Cardiac fibroblast (primary cell): ENCODE results near the gene DSCAML1.

ENCODE experiments used
- DNase-seq, 2 donors: peaks; one replicate each; pipeline versions ENCODE4 v3.0.0 to v3.0.0-alpha.2; 2010; ENCODE audit warnings: low read depth in 2 of 2
- H3K4me3 ChIP-seq, 2 donors: replicated peaks in 1 of 2; 1 replicate in 1 of 2; 2 replicates in 1 of 2; pipeline ENCODE4 v1.5.1; 2011; ENCODE audit warnings: low read depth in 2 of 2, low read length in 2 of 2, mild to moderate bottlenecking in 2 of 2, moderate library complexity in 1 of 2
- TF ChIP-seq, protein P1 (sequence below): IDR thresholded peaks from one replicate; pipeline ENCODE4 v1.5.1; 2011; ENCODE audit warnings: low read depth, mild to moderate bottlenecking, low read length, inconsistent platforms

The DSCAML1 gene

DNA sequence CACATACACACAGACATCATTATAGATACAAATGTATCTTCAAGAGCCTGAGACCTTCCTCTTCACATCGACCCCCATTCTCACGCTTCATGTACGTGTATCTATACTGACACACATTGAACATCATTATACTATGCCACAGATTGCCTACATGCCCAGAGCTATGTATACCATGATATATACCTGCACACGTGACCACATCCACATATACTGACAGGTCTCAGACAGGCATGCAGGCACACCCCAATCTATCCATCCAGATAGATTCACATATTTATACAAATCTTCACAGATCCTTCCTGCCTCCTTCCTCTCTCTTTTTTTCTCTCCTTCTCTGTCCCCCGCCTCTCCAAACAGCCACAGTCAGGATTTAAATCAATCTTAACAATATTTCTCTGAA is 329.2 kb downstream of the DSCAML1 start:
- TF ChIP-seq, protein P1, sequence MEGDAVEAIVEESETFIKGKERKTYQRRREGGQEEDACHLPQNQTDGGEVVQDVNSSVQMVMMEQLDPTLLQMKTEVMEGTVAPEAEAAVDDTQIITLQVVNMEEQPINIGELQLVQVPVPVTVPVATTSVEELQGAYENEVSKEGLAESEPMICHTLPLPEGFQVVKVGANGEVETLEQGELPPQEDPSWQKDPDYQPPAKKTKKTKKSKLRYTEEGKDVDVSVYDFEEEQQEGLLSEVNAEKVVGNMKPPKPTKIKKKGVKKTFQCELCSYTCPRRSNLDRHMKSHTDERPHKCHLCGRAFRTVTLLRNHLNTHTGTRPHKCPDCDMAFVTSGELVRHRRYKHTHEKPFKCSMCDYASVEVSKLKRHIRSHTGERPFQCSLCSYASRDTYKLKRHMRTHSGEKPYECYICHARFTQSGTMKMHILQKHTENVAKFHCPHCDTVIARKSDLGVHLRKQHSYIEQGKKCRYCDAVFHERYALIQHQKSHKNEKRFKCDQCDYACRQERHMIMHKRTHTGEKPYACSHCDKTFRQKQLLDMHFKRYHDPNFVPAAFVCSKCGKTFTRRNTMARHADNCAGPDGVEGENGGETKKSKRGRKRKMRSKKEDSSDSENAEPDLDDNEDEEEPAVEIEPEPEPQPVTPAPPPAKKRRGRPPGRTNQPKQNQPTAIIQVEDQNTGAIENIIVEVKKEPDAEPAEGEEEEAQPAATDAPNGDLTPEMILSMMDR = no peak
- DNase-seq = no peak
- no peak overlapping the region for H3K4me3 ChIP-seq

DNA sequence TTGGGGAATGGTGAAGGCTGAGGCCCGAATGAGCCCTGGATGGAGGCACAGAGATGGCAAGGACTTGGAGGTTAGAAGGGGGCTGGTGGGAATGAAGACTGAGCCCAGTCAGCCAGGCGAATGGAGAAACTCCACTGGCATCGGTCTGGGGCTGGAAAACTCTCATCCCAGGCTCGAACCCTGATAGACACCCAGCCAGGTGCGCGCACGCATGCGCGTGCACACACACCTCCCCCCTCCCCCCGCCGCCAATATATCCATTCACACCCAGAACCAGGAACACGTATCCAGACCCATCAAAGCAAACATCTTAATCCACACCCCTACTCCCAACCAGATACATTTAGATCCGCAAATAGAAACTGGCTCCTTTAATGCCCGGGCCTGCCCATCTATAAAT is 330.1 kb downstream of the DSCAML1 start:
- H3K4me3 ChIP-seq = no peak overlapping the region
- DNase-seq = no peak
- TF ChIP-seq, protein P1 = no peak

DNA sequence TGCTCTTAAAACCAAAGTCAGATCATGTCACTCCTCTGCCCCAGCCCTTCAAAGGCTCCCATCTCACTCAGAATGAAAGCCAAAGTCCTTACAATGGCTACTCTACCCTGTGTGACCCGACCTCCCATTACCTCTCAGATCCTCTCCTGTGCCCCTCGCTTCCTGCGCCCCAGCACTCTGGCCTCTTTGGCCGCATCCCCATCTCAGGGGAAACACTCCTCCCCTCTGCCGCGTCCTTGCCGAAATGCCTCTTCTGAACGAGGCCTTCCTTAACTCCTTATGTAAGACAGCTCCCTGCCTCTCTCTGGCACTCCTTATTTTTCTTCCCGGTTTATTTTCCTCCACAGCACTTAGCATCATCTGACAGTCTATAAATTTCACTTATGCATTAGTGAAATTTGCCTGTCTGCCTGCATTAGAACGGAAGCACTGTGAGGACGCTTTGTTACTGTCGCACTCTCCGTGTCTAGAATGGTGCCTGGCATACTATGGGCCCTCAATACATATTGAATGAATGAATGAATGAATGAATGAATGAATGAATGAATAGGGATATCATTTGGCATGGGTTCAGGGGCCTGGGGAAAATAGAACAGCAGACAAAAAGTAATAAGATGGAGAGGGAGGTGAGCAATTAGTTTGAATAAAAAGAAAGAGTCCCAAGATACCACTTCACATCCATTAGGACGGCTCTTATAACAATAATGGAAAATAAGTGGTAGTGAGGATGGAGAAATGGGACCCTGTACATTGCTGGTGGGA is 331.6 kb downstream of the DSCAML1 start:
- TF ChIP-seq, protein P1 = no peak
- DNase-seq = no peak
- H3K4me3 ChIP-seq = no peak overlapping the region

DNA sequence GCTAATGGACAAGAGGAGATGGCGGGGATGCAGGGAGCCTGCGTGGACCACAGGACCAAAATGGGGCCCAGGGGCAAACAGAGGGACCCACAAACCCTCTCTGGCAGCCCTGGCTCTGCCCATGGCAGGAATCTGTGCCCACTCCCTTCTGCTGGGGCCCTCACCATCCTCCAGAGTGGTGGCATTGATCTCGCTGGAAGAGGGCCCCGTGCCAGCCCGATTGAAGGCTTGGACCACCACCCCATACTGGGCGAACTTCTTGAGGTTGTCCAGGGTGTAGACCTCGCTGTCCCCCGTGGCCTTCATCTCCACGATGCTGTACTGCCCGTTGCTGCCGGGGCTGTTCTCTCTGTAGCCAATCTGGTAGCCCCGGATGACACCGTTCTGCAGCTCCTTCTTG is 332.2 kb downstream of the DSCAML1 start:
- H3K4me3 ChIP-seq = no peak overlapping the region
- DNase-seq = no peak
- TF ChIP-seq, protein P1 = no peak

DNA sequence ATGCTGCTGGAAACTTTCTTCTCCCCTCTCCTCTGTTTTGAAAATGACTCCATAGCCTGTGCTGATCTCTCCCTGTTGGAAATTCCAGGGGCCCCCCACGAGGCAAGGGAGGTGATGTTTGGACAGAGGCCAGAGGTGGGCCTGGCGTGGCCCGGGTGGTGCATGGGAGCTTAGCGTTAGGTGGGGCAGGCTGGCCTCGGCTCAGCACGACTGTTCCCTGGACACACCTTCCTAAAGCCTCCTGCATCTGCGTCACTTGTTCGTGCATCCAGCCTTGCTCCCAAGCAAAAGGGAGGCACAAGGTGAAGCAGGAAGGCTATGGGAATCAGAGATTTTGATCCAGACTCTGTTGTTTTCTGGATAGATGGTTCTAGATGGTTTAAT is 334.2 kb downstream of the DSCAML1 start:
- TF ChIP-seq, protein P1 = no peak
- no peak overlapping the region for H3K4me3 ChIP-seq

DNA sequence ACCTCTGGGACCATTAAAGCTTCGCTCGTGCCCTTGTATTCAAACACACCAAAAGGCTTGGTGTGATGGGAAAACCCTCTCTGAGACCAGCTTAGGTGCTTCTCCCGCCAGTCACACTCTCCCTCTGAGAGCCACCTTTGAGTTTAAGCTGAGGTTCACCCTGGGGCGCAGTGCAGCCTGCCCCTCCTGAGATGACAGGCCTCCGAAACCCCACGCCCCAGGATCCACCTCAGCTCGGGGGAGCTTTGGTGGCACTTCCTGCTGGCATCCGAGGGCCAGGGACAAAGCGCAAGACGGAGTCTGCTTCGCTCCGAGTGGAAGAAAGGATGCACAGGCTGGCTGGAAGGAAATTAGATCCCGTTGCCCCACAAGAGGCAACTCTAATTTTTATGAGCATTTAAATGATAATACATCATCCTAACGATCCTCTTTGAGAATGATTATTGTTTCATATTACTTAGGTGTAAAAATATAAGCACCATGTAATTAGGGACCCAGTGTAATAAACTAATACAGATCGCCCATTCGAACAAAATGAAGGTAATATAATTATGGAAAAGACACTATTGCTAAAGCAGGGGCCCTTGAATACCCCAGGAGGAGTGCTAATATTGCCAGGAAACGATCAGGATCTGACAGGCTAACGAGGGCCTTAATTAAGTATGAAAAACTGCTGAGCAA is 334.7 kb downstream of the DSCAML1 start:
- H3K4me3 ChIP-seq = no peak overlapping the region
- TF ChIP-seq, protein P1 = no peak
- no peak for DNase-seq

More for the DNA sequence above, 334.2 kb downstream of the DSCAML1 start:
- no peak for DNase-seq
